HG03442 (cell line): Measurements from ENCODE around the gene MRGPRG.
"Not testable (repeated sequence)": the region's sequence is repeated elsewhere in the genome, so short reads cannot be mapped to it uniquely, and the experiment has no call there.

Experiments
- ATAC-seq: cut with Tn5 transposase; IDR thresholded peaks from one replicate; pipeline ENCODE4 v1.9.1; 2021; ENCODE audit warnings: mild to moderate bottlenecking, moderate library complexity; ENCODE audit not compliant: unreplicated experiment

Gene MRGPRG

GRCh38 chr11:3218483-3219280 lies at the start of gene MRGPRG:
Gene MRGPRG (minus strand): TSS chr11:3218813. CDS start chr11:3218813, 0 bp downstream.
- no peak for ATAC-seq

GRCh38 chr11:3262548-3262947 lies 43.9 kb upstream of the MRGPRG start:
- ATAC-seq: not testable (repeated sequence)

GRCh38 chr11:3261831-3262230 lies 43.2 kb upstream of the MRGPRG start:
- not testable (repeated sequence) for ATAC-seq

- ATAC-seq: not testable (repeated sequence)
Observed at GRCh38 chr11:3257509-3257908, 38.9 kb upstream of the MRGPRG start.

GRCh38 chr11:3255241-3255640 lies 36.6 kb upstream of the MRGPRG start:
- not testable (repeated sequence) for ATAC-seq

- not testable (repeated sequence) for ATAC-seq
Observed at GRCh38 chr11:3254773-3255172, 36.2 kb upstream of the MRGPRG start.

GRCh38 chr11:3245071-3245470 lies 26.5 kb upstream of the MRGPRG start:
- no peak for ATAC-seq

GRCh38 chr11:3243880-3244279 lies 25.3 kb upstream of the MRGPRG start:
- no peak for ATAC-seq

- no peak for ATAC-seq
Observed at GRCh38 chr11:3237119-3237518, 18.5 kb upstream of the MRGPRG start.

- ATAC-seq: no peak
Observed at GRCh38 chr11:3234846-3235245, 16.2 kb upstream of the MRGPRG start.

- ATAC-seq: no peak
Observed at GRCh38 chr11:3232956-3233355, 14.3 kb upstream of the MRGPRG start.

- no peak for ATAC-seq
Observed at GRCh38 chr11:3231851-3232744, 13.5 kb upstream of the MRGPRG start, which contains the start of gene MRGPRE. Gene MRGPRE (minus strand): TSS chr11:3232417. CDS start chr11:3228799, 3,618 bp downstream.

- no peak for ATAC-seq
Observed at GRCh38 chr11:3231550-3231850, 12.9 kb upstream of the MRGPRG start.

- ATAC-seq: no peak
Observed at GRCh38 chr11:3230636-3231549, 12.3 kb upstream of the MRGPRG start.

GRCh38 chr11:3229673-3230630 lies 11.3 kb upstream of the MRGPRG start:
- ATAC-seq: no peak

- ATAC-seq: no peak
Observed at GRCh38 chr11:3228445-3228829, 9.8 kb upstream of the MRGPRG start.

GRCh38 chr11:3227568-3228444 lies 9.2 kb upstream of the MRGPRG start:
- ATAC-seq: no peak

GRCh38 chr11:3226846-3227567 lies 8.4 kb upstream of the MRGPRG start:
- no peak for ATAC-seq
